COR-L47 (cell line): Measurements from ENCODE around the gene GSTA3.
"Not testable (repeated sequence)": the region's sequence is repeated elsewhere in the genome, so short reads cannot be mapped to it uniquely, and the experiment has no call there.

Experiments used
- DNase-seq: peaks from one replicate; lab custom pipeline; 2025; lab: John Stamatoyannopoulos, UW

Gene GSTA3

GRCh38 chr6:52858416-52858815 is 51.1 kb downstream of the GSTA3 start:
- no peak for DNase-seq

GRCh38 chr6:52856137-52856536 is 53.4 kb downstream of the GSTA3 start:
- DNase-seq = not testable (repeated sequence)

- DNase-seq = no peak
Measured at GRCh38 chr6:52849137-52849536, 60.4 kb downstream of the GSTA3 start.
